Coronary artery (tissue), 2 donors: Measurements from ENCODE around the gene NAV2.
"Not testable (repeated sequence)": the region's sequence is repeated elsewhere in the genome, so short reads cannot be mapped to it uniquely, and the experiment has no call there.

Experiments used
- DNase-seq: peaks from one replicate; pipeline ENCODE4 v3.0.0-alpha.2; 2017; ENCODE audit warnings: low spot score
- H3K27ac ChIP-seq, 2 donors: fragments of 200-600 bp; sonication (generic); one replicate each; pipeline ENCODE4 v1.5.1; 2016 to 2019
- H3K4me3 ChIP-seq: fragments of 200-600 bp; sonication (generic); 2 replicates; pipeline ENCODE4 v1.5.1; 2016; ENCODE audit warnings: mild to moderate bottlenecking, moderate library complexity
- TF ChIP-seq, protein P1 (sequence below): fragments of 200-600 bp; sonication (generic); IDR thresholded peaks from one replicate; pipeline ENCODE4 v1.5.1; 2019; ENCODE audit warnings: antibody characterized with exemption

The NAV2 gene

DNA sequence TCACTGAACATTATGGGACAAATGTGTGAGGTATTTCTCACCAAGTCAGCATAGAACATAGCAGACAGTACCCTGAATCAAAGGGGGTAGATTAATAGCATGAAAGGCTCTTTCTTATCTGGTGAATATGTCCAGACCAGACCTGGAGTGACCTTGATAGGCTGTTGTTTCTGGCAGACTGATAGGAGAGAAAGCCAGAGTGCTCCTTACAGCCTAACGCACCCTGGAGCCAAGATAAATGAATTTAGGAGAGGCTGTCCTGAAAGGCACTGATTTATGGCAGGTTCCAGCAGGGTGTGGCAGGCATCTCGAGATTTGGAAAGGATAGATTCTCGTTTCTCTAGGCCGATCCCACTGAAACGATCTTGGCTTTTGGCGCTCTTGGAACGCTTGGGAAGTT is 243.0 kb downstream of the NAV2 start:
- H3K27ac ChIP-seq: peak overlapping the region in 1 of 2 donors; percentile 35
- no peak for DNase-seq
- TF ChIP-seq, protein P1, sequence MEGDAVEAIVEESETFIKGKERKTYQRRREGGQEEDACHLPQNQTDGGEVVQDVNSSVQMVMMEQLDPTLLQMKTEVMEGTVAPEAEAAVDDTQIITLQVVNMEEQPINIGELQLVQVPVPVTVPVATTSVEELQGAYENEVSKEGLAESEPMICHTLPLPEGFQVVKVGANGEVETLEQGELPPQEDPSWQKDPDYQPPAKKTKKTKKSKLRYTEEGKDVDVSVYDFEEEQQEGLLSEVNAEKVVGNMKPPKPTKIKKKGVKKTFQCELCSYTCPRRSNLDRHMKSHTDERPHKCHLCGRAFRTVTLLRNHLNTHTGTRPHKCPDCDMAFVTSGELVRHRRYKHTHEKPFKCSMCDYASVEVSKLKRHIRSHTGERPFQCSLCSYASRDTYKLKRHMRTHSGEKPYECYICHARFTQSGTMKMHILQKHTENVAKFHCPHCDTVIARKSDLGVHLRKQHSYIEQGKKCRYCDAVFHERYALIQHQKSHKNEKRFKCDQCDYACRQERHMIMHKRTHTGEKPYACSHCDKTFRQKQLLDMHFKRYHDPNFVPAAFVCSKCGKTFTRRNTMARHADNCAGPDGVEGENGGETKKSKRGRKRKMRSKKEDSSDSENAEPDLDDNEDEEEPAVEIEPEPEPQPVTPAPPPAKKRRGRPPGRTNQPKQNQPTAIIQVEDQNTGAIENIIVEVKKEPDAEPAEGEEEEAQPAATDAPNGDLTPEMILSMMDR: no peak
- H3K4me3 ChIP-seq: no peak overlapping the region

DNA sequence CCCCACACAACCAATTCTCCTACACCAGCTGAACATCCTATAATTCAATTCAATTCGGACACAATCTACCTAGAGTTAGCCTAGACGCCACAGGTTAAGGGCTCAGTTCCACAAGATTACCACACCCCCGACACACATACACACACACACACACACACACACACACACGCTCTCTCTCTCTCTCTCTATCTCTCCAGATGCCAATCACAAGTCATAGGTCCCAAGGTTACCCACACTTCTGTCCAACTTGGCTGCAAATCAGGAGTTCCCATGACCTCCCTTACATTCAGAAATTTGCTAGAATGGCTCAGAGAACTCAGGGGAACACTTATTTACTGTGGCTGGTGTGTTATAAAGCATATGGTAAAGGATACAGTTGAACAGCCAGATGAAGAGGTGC is 243.6 kb downstream of the NAV2 start:
- H3K27ac ChIP-seq: peak overlapping the region in 1 of 2 donors; percentile 35
- H3K4me3 ChIP-seq: no peak overlapping the region
- TF ChIP-seq, protein P1: no peak
- DNase-seq: no peak

DNA sequence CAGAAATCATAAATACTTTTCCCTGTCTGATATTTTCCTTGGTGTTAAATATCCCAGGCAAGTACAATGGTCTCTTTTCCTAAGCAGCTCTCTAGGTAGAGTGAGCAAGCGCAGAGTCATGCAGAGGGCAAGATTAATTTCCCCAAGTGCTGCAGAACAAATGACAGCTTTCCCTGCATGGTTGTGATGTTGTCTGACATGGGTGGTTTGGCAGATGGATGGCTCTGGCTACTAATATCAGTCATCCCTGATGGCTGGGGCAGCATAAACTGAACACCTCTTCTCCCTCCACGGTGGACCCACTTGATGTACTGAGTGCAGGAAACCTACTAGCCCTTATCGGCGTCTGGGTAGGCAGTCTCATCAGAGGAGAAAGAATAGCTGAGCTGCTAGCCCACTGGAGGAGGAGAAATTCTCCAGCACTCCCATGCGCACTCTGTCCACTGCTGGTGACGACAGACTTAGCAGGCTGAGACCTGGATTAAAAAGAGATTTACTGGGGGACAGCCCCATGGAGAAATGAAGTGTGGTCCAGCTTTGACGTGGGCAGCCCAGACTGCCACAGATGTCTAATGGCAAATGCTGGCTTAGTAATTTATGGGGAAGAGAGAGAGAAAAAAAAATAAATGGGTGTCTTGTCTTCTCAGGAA is 244.8 kb downstream of the NAV2 start:
- no peak overlapping the region for H3K27ac ChIP-seq
- TF ChIP-seq, protein P1: no peak
- DNase-seq: peak; percentile 29
- H3K4me3 ChIP-seq: no peak overlapping the region

DNA sequence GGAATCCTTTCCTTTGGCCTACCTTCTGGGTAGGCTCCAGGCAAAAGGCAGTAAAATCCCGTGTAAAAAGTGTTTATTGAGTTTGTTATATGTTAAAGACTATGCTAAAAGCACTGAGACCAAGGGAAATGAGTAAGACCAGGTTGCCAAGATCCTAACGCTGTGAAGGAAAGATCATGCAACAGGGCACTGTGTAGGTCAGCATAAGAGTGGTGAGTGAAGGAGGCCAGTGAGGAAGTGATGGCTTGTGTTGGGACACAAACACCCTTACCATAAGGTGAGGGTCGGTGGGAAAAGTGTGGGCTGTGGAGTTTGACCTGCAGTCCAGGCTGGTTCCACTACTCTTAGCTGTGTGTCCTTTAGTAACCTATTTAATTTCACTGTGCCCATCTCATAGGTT is 245.6 kb downstream of the NAV2 start:
- TF ChIP-seq, protein P1: no peak
- no peak for DNase-seq

DNA sequence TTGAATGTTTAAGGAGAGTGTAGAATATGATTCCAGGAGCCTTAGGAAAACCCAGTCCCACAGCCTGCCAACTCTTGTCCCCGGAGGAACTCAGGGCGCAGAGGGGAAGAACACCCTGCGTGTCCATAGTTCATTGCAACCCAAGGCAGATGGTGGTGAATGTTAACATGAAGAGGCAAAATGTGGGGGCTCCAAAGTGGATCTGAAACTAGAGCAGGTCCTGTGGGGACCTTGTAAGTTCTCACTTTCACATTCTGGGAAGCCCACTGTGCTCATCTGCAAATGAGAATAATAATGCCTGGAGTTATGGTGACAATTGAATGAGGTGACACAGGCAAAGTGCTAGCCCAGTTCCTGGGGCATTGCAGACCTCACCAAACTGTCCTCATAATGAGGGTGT is 246.6 kb downstream of the NAV2 start:
- TF ChIP-seq, protein P1: no peak
- Histone ChIP-seq H3K4me3 (no peak overlapping the region), H3K27ac (no peak overlapping the region)
- no peak for DNase-seq

More for the DNA sequence above, 245.6 kb downstream of the NAV2 start:
- Histone ChIP-seq H3K27ac (no peak overlapping the region), H3K4me3 (no peak overlapping the region)

DNA sequence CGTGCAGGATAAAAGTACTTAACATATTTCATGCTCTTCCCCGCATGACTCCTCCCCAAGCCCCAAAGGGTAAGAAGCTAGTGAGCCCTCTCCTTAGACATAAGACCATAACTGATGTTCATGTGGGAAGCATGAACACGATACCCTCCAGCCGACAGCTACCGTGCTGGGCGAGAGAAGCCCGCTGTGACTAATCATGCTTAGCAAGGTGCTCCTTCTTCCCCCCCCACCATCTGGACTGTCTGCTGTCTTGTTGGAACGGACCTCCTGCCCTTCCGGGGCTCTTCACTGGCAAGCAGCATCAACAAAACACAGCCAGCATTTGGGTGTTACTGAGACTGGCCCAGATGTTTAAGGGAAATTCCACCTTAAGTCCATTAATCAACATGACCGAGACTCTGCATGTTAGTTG is 247.0 kb downstream of the NAV2 start:
- H3K27ac ChIP-seq: no peak overlapping the region
- no peak overlapping the region for H3K4me3 ChIP-seq
- peak; percentile 56 for DNase-seq
- TF ChIP-seq, protein P1: no peak

DNA sequence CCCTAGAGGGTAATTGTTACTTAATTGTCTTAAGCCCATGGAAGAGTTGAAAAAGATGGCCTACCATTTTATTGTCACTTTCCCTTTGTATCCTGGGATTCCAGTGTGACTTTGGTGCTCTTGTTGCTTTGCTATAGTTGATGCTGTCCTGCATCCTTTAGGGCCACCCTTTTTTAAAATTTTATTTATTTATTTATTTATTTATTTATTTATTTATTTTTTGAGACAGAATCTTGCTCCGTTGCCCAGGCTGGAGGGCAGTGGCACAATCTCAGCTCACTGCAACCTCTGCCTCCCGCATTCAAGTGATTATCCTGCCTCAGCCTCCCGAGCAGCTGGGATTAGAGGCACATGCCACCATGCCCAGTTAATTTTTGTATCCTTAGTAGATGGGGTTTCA is 247.8 kb downstream of the NAV2 start:
- not testable (repeated sequence) for H3K27ac ChIP-seq, H3K4me3 ChIP-seq, DNase-seq
